GM19025 (cell line): ENCODE data around the gene ROR1.
"Not testable (repeated sequence)": the region's sequence is repeated elsewhere in the genome, so short reads cannot be mapped to it uniquely, and the experiment has no call there.

Experiments used
- ATAC-seq: cut with Tn5 transposase; IDR thresholded peaks from one replicate; pipeline ENCODE4 v1.9.1; 2021; ENCODE audit warnings: mild to moderate bottlenecking, low read depth, moderate library complexity; ENCODE audit not compliant: unreplicated experiment

ROR1 gene

DNA sequence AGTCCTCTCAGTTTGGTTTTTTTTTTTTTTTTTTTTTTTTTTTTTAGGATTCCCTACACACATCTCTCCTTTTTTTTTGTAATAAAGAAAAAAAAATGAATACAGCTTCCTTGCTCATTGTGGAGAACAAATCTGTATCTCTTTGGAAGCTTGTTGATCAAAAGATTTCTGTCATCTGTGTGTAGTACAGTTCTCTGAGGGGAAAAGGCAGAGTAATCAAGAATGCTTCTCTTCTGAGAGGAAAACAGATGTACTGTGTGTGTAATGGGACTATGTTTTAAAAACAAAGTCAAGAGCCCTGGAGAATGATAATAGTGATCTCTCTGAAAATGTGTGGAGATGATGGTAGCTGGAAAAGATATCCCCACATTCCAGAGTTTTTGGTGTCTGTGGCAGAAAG lies 16.5 kb upstream of the ROR1 start:
- ATAC-seq = no peak

DNA sequence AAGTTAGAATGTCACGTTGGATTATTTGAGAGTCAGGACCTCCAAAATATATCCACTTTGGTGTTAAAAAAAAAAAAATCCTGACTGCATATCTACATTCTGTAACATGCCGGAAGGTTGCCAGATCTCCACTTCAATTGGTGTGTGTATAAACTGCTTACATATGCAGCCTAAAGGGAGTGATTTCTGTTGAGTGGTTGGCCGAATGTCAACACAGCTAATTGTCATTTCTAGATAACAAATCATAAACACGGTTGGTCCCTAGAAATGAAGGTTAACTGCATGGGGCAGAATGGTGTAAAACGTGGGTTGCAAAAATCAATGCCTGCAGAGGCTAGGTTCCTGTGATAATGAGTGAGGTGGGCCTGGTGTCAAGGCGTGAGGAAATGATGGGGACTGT lies 15.0 kb upstream of the ROR1 start:
- ATAC-seq = no peak

DNA sequence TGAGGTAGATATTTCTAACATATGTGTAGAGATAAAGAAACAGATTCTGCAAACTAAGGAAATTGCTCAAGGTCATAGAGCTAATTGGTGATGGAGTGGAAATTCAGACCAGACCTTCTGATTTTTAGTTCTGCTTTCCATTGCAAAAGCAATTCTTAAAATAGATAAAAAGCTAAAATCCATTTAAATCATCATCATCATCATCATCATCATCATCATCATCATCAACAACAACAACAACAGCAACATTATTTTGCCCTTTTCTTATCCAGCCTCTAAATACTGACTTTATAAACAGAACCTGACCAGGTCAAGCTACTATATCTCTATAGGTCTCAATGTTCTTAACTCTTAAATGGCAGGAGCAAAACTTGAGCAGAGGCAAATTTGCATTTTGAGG lies 14.0 kb upstream of the ROR1 start:
- no peak for ATAC-seq

DNA sequence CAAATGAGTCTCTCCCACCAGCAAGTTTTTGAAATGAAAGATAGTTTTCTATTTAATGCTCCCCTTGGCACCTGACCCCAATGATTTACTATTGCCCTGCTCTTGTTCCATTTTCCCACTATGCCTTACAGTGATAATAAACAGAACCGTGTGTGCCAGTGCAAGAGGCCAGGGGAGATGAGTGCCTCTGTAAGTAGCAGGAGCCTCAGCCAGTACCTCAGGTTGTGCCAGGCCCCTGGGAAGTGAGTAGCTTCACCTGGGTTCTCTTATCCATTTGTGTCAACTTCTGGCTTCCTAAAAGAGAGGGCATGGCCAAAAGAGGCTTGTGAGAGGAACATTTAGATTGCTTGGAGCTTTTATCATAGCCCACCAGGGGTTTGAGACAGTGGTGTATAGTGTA lies 3.4 kb upstream of the ROR1 start:
- ATAC-seq = no peak

DNA sequence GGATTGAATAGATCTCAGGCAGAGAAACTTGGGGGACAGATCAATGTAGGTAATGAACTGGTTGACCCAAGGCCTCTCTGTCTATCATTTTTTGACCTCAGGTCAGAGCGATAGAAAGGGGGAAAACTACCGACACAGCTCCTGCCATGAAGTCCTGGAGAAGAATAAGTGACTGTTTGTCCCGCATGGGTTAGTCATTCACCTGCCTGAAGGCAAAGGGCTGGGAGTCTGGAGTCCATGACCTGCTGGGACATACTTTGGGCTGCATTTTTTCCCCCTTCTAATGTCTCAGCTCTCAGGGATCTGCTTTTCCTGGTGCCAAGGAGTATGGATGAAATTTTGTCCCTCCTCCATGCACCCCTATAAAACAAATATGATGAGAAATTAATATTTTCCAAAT lies 1.6 kb upstream of the ROR1 start:
- ATAC-seq = no peak

DNA sequence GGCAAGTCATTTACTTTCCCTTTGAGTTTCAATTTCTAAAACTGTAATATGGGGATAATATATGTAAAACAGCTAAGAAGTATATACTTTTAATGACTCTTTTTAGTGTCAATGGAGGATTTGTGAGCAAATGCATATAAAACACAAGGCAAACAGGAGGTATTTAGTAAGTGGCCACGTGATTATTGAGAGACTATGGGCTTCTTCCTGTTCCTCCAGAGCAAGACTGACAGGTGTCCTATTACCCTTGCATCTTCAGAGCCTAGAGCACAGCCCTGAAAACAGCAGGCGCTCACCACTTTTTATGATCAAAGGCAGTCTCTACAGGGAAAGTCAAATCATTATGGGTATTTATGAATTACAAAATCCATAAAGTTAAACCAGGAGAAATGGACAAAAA lies 941 bp upstream of the ROR1 start:
- ATAC-seq = no peak

DNA sequence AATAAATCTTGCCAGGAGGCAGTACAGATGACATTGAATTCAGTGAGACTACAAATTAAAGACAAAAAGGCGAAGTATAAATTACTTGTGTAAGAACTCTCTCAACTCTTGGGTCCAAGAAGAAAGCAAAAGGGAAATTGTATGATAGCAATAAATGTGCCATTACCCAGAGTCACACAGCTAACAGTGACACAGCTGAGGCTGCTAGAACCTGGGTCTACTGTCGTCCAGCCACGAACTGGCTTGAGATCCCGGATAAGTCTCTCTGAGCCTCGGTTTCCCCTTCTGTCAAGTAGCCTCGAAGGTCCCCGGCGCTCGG lies 362 bp upstream of the ROR1 start:
- no peak for ATAC-seq

DNA sequence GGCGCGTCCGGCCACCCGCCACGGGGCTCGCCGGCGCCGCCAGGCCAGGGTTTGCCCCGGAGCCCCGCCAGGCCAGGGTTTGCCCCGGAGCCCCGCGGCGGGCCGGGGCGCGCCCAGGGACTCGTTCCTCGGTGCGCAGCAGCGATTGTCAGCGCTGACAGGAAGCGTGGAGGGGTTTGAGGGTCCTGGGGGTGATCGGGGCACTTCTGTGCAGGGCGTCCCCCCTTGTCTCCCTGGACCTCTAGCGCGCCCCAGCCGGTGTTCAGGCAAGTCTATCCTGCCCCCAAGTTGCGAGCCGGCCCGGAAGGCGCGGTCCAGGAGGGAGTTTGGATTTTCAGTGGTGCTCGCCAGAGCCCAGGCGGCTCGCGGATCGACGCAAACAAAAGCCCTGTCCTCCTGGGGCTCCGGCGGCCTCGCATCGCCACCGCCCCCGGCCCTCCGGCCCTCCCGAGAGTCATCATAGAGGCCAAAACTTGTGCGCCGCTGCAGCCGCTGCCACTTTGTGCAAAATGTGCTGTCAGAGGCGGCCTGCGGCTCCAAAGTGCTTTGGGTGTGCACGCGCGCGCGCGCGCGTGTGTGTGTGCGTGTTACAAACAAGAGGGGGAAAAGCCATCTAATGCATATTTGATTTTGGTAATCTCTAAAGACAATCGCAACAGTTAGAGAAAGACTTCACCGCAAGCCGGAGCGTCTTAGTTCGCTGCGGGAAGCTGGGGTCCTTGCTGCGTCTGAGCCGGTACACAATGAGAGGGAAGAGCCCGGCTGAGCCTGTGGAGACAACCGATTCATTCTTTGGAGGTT lies 1.0 kb downstream of the ROR1 start:
- no peak for ATAC-seq

DNA sequence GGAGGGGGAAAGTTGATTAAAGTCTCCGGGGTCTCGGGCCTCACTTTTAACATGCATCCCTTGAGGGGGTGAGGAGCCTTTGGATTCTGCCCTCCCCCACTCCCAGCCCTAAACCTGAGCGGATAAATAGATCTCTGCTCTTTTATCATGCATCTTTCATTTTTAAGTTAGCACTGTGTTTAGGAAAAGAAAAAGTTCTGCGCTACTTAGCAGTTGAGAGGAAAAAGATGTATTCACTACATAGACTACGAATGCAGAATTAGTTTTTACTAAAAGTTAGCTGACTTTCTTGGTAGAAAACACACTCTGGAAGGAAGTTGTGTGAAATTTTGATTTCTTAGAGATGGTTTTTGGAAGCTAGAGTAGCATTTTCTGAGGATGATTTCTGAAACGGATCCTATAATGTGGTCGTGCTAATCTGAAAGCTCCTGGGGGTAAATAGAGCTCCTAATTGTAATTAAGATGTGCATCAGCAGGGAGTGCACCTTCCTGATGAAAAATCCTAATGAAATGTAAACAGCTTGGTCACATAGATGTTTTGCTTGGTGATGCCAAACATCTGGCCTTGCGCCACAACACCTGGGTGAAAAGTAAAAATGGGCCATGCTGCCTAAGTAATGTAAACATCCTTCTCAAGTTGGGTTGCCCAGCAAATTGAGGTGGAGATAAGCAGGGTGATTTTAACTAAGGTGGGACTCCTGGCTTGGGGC lies 1.8 kb downstream of the ROR1 start:
- ATAC-seq = no peak

DNA sequence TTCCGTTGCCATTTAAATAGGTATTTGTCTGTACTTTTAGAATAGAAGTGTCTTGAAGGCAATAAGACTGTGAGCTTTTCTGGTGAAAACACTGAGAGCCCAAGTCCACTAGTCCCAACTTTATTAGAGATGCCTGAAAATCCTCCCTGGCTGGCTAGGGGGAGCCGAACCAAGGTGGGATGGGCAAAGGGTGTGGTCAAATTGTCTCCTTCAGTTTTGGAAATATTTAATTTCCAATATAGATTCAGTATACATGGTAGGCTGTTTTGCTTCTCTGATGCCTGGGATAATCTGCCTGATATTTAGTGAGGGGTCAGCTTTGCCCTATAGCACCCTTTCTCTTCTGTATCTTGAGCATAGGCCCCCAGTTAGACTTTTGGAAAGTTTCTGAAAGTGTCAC lies 3.5 kb downstream of the ROR1 start:
- no peak for ATAC-seq

DNA sequence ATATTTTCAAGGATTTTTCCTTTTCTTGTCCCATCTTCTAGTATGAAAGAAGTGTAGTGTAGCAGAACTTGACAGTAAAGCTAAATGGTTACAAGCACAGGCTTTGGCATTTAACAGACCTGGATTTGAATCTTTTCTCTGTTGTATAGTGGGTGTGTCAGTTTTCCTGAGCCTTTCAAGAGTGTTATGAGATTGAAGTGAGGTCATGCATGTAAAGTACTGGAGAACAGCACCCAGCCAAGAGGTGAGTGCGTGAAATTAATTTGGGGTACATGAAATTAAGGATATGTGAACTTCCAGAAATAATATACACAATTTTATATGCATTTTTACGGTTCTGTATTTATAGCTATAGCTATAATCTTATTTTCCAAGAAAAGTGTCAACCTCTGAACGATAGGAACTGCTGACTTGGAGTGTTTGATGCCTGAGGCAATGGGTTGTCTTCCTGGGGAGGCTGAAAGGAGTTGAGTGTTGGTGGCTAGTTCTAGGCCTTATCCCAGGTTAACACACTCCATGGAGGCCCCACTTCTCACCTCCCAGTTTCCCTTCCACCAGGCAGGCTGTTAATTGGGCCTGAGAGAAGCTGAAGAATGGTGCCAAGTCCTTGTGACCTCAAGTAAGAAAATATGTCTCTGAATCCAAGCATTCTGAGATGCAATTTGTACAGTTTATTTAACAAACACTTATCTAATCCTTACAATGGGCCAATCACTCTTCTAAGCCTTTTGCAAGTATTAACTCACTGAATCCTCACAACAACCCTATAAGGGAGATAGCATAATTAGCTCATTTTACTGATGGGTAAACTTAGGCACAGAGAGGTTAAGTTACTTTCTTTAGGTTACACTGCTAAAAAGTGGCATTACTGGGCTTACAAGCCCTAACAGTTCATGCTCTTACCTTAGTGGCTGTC lies 4.4 kb downstream of the ROR1 start:
- ATAC-seq = no peak

DNA sequence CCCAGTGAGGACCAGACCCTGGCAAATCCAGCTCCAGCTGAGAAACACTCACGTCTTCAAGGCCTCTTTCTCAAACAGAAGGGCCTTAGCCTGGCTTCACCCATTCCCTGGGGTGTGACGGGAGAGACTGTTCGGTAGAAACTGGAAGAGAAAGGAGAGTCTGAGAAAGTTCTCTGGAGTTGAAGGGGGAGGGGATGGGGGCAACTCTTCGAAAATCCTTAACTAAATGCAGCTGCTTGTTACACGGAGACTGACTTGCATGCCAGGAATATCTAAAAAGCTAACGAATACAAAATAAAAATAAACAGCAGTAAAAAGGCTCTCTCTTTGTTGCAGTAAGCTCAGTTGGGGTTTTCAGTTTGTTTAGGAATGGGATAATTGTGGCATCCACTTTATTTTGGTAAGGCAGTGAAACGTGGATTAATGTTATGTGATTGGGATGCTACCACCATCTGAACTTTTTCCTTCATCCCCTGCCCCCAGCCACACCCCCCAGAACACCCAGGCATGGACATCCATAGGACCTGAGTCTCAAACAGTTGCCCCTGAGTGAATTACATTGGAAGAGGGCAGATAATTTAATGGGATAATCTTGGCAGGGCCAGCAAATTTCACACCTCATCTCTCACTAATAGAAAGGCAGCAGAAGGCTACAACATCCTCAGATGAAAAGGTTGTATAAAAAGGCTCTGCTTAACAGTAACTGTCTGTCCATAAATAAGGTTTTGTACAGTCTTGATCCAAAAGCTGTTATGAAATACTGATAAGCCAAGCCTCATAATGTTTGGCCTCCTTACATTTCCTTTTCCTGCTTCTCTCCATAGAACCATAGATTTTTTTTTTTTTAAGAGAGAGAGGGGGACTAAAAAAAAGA lies 5.8 kb downstream of the ROR1 start:
- ATAC-seq = no peak

DNA sequence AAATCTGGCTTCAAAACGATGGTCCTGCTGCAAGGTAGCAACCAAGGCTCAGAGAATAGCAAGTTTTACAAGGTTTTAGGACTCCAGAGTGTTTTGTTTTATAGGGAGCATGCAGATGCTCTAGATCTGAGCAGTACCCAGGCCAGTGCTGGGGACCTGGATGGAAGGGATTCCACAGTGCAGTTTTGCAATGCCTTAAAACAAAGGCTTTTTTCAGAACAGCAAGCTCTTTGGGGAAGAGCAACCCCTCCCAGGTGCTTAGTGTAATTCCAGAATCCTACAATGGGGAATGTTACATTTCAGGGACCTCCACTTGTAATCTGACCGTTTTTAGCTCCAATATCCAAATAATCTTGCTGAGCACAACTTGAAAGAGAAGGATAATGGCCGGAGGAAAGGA lies 6.7 kb downstream of the ROR1 start:
- ATAC-seq = no peak

DNA sequence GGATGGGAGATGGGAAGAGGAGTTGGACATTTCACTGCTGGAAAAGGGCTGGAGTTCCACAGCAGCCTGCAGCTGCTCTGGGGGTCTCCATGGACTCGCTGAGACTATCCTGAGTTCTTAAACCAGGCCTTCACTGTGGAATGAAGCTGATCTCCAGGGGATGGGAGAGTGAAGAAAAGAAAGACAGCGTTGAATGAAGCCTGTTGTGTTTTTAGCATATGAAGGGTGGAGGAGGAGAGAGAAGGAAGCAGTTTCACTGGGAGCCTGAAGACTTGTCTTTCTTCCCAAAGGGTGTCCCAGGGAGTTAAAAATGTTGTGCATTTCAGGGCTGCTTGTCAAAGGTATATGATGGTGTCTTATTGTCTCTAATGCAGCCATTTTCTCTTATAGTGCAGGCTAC lies 9.2 kb downstream of the ROR1 start:
- ATAC-seq = no peak

DNA sequence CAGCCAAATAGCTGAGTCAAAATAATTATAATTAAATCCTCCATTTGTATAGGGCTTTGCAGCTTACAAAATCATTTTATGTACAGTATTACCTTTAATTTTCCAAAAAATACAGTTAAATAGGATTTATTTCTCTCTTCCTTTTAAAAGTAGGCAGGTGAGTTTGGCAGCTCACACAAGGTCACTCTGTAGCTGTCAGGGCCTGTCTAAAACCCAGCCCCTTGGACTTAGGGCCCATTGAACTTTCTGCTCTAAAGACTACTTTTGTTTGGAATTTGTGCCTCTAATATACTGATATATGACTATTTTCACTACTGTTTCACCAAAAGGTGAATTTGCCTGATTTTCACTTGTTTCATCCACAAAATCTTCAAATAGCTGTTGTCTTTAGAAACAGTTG lies 10.3 kb downstream of the ROR1 start:
- ATAC-seq = no peak

DNA sequence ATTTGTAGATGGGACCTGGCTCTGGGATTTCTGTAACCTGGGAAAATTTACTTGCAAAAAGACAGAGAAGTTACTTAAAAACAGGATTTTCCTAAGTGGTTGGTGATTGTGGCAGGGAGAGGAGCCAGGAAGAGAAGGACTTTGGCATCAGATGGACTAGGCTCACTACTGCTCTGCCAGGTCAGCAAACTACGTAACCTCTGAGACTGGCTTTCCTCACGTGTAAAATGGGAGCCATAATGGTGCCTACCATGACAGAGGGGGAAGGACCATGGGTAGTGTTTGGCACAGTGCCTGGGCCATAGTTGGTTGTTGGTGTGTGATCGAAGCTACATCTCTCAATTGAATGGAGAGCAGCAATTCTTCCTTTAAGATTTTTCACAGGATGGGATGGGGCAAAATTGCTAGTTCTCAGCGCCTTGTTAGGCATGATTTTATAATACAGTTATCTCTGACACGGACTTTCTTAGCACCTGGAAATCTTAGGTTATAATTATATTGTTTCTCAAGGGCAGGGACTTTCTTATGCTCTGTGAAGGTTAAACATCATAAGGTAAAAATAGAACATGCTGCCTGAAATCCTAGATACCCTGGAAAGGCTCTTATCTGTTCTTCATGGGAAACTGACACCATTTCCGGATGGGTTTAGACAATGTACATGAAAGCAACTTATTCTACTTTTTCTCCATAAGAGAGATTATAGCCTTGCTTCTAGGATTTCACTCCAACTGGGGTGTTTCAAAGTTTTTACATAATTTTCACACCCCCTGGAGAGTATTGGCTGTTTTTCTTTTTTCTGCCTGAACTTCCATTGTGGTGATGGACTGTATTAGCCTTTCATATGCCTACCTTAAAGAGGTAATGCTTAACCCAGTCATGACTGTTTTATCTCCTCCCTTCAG lies 10.9 kb downstream of the ROR1 start:
- ATAC-seq = no peak

DNA sequence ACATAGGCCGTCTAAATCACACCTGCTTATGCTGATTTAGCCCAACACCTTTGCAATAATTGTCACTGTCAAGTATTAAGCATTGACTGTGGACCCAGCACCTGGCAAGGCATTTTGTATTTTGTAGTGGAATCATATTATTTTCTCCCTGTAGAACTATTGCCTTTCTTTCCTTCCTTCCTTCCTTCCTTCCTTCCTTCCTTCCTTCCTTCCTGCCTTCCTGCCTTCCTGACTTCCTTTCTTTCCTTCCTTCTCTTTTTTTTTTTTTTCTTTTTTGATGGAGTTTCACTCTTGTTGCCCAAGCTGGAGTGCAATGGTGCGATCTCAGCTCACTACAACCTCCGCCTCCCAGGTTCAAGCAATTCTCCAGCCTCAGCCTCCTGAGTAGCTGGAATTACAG lies 13.5 kb downstream of the ROR1 start:
- ATAC-seq = not testable (repeated sequence)

DNA sequence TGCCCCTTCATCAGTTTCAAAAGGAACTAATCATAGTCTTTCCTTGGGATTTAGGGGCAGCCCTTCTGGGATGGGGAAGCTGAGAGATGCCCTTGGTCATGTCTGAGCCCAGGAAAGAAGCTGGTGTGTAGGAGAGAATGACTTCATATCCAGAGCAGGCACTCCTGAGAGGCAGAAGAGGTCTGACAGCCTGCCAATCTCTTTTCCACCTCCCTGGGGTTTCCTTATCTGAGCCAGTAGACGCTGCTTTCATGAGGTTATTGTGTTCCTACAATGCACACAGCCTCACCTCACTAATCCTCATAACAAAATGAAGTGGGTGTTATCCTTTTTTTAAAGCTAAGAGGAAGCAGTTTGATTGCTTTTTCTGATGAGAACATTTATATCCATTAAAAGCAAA lies 14.1 kb downstream of the ROR1 start:
- no peak for ATAC-seq

DNA sequence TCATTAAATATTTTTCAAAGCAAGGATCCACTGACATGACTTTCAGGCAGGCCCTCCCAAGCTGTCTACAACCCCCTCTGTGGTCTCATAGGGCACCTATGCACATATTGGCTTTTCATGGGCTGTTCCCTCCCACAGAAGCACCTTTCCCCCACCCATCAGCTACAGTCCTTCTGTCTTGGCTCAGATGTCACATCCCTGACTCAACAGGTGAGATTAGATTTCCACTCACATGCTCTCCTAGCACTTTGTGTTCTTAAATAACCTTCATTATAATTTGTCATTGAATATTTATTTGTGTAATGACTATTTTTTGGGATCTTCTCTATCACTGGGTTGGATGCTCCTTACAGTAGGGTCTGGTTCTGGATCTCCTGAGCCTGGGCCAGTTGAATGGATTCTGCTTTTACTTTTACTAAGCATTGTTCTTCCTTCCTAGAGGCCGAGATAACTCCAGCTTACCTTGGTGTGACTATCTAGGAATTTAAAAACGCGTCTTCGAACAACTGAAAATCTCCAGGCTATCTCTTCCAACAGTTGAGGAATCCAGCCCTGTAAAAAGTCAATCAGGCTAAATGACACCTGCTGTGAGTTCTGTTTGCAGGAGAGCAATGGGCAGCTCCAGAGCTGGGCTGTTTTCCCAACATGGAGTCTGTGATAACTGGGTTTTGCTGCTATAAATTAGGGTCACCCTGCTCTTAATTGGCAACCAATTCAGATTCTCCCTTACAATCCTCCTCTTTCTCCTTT lies 16.2 kb downstream of the ROR1 start:
- no peak for ATAC-seq
